K562 (cell line): ENCODE measurements around the gene ATP2A3. TPM values are rescaled to one million over a fixed set of nuclear protein-coding genes. Genes with fewer than 3 reads are reported as not detected.

Source experiments
- ATAC-seq: fragments of 200-7000 bp; cut with Tn5 transposase; 3 replicates; pipeline ENCODE4 v1.9.1; 2020; ENCODE audit warnings: moderate library complexity
- BruUV-seq: library from RNA; stranded (reverse); fragments of 400-500 nt; replicated peaks from 2 replicates; lab custom pipeline; 2021; lab: Mats Ljungman, UMichigan
- CTCF ChIA-PET: fragments of 300-600 bp; formaldehyde crosslinking; extraction: SDS; loops from one replicate; lab custom pipeline; 2021; ENCODE audit warnings: low intra/inter-chr PET ratio; lab: Yijun Ruan, JAX
- POLR2A ChIA-PET: fragments of 300-600, 350-650 bp; sonication (Branson Sonifier 250); formaldehyde crosslinking; extraction: SDS; loops from one replicate; lab custom pipeline; 2021; ENCODE audit warnings: antibody characterized with exemption, inconsistent platforms; lab: Yijun Ruan, JAX
- DNase-seq, 4 experiments: peaks; one replicate each; pipeline versions ENCODE4 v3.0.0 to v3.0.0-alpha.2; 2011 to 2018; ENCODE audit warnings: low spot score in 3 of 4, mixed read lengths in 3 of 4; ENCODE audit errors: extremely low read depth in 1 of 4
- FAIRE-seq: peaks from 2 replicates; lab custom pipeline; 2011; peaks lifted over from hg19 to GRCh38; lab: Jason Lieb, UNC
- H2AFZ ChIP-seq: 2 replicates; pipeline ENCODE4 v1.6.0; 2011; ENCODE audit warnings: low read depth, low read length, control low read depth, inconsistent platforms
- H3K27ac ChIP-seq: fragments of 200-600 bp; 3 replicates; pipeline ENCODE4 v1.8.0; 2011; ENCODE audit warnings: low read depth, mild to moderate bottlenecking, control low read depth, inconsistent platforms, low read length, moderate library complexity, mixed read lengths; ENCODE audit errors: extremely low read depth
- H3K27me3 ChIP-seq, 2 experiments: fragments of 300-600 bp in 1 of 2; 2 replicates in 1 of 2; 3 replicates in 1 of 2; pipeline versions ENCODE4 v1.6.0 to v1.8.0; 2011; ENCODE audit warnings: inconsistent platforms in 2 of 2, low read length in 2 of 2, mild to moderate bottlenecking in 1 of 2, mixed read lengths in 1 of 2, moderate library complexity in 1 of 2; ENCODE audit not compliant: control insufficient read depth in 2 of 2, insufficient read depth in 2 of 2
- H3K36me3 ChIP-seq: fragments of 300-600 bp; 3 replicates; pipeline ENCODE4 v1.8.0; 2011; ENCODE audit warnings: mild to moderate bottlenecking, low read length, inconsistent platforms; ENCODE audit not compliant: control insufficient read depth, insufficient read depth
- H3K4me1 ChIP-seq, 2 experiments: fragments of 200-600 bp in 1 of 2; replicated peaks in 1 of 2; 2 replicates in 1 of 2; 3 replicates in 1 of 2; pipeline versions ENCODE4 v1.5.1 to v1.8.0; 2011; ENCODE audit warnings: inconsistent platforms in 2 of 2, low read length in 2 of 2, mild to moderate bottlenecking in 1 of 2, mixed read lengths in 1 of 2, moderate library complexity in 1 of 2; ENCODE audit not compliant: control insufficient read depth in 2 of 2, insufficient read depth in 2 of 2
- H3K4me2 ChIP-seq: 2 replicates; pipeline ENCODE4 v1.6.1; 2011; ENCODE audit warnings: low read length, control low read depth, inconsistent platforms, mixed read lengths; ENCODE audit not compliant: insufficient read depth
- H3K4me3 ChIP-seq: fragments of 200-600 bp; sonication (generic), shearing (Covaris generic); 2 replicates; pipeline ENCODE4 v1.5.1; 2016; ENCODE audit warnings: control low read depth, inconsistent platforms
- H3K79me2 ChIP-seq: fragments of 200-600 bp; 3 replicates; pipeline ENCODE4 v1.8.0; 2011; ENCODE audit warnings: low read length, inconsistent platforms; ENCODE audit not compliant: control insufficient read depth, insufficient read depth
- H3K9ac ChIP-seq, 2 experiments: 2 replicates each; pipeline versions ENCODE4 v1.6.0 to v1.6.1; 2011; ENCODE audit warnings: low read depth in 2 of 2, low read length in 2 of 2, control low read depth in 1 of 2, inconsistent platforms in 1 of 2, mild to moderate bottlenecking in 1 of 2, mixed read lengths in 1 of 2; ENCODE audit not compliant: insufficient read depth in 1 of 2
- H3K9me1 ChIP-seq: one replicate; pipeline ENCODE4 v1.6.0; 2011; ENCODE audit warnings: inconsistent platforms, mild to moderate bottlenecking, low read length, moderate library complexity; ENCODE audit not compliant: control insufficient read depth, insufficient read depth
- H3K9me3 ChIP-seq: replicated peaks from 2 replicates; pipeline ENCODE4 v1.5.1; 2011; ENCODE audit warnings: low read depth, low read length, inconsistent platforms; ENCODE audit not compliant: control insufficient read depth, insufficient read depth
- H4K20me1 ChIP-seq: replicated peaks from 2 replicates; pipeline ENCODE4 v1.6.1; 2011; ENCODE audit warnings: low read length, inconsistent platforms, mixed read lengths; ENCODE audit not compliant: control insufficient read depth, insufficient read depth
- KAT8 ChIP-seq: fragments of 450-650 bp; IDR thresholded peaks from 2 replicates; pipeline ENCODE4 v1.6.1; 2016; ENCODE audit warnings: low read depth, mild to moderate bottlenecking
- NFIX ChIP-seq: fragments of 250-450 bp; sonication (Bioruptor Pico); IDR thresholded peaks from 2 replicates; pipeline ENCODE4 v1.4.0; 2020; ENCODE audit warnings: low read depth, mild to moderate bottlenecking, moderate library complexity
- POU5F1 ChIP-seq: fragments of 150-350 bp; IDR thresholded peaks from 2 replicates; pipeline ENCODE4 v1.6.1; 2014; ENCODE audit warnings: borderline replicate concordance, low read length, low read depth, mild to moderate bottlenecking; ENCODE audit not compliant: partially characterized antibody
- PYGO2 ChIP-seq: fragments of 450-650 bp; IDR thresholded peaks from 2 replicates; pipeline ENCODE4 v1.6.1; 2016; ENCODE audit warnings: mild to moderate bottlenecking, missing genetic modification characterization, moderate library complexity, missing compliant biosample characterization
- SPI1 ChIP-seq: IDR thresholded peaks from 2 replicates; pipeline ENCODE4 v1.6.1; 2011; ENCODE audit warnings: low read depth, low read length, control low read depth, borderline replicate concordance
- ZC3H4 ChIP-seq: sonication (generic); formaldehyde crosslinking; IDR thresholded peaks from 2 replicates; pipeline ENCODE4 v1.9.0; 2021; ENCODE audit warnings: missing genetic modification reagents, borderline replicate concordance
- ZNF431 ChIP-seq: sonication (generic); formaldehyde crosslinking; IDR thresholded peaks from 2 replicates; pipeline ENCODE4 v1.8.0; 2022; ENCODE audit warnings: mild to moderate bottlenecking, missing genetic modification reagents
- ZNF57 ChIP-seq: fragments of 450-650 bp; formaldehyde crosslinking; IDR thresholded peaks from 2 replicates; pipeline ENCODE4 v1.4.0; 2020; ENCODE audit warnings: mild to moderate bottlenecking, moderate library complexity
- WGBS: fragments of 100-300 bp; shearing (Covaris generic); methylation state at CpG from one replicate; pipeline ENCODE4 v1.1.6; 2016; ENCODE audit warnings: low coverage, mixed read lengths; ENCODE audit not compliant: insufficient coverage; ENCODE audit errors: missing lambda C conversion rate; 5-methylcytosine and 5-hydroxymethylcytosine counted together
- in situ Hi-C: fragments of 300-500 bp; cut with MboI; formaldehyde crosslinking; loops from 4 replicates; pipeline ENCODE4 v1.15.0; 2018; ENCODE audit warnings: inconsistent platforms, mixed read lengths
- intact Hi-C: fragments of 100-400 bp; cut with micrococcal nuclease; formaldehyde crosslinking; loops from 2 replicates; pipeline ENCODE4 v1.14.2; 2022
- polyA plus RNA-seq, 8 experiments: library from polyadenylated mRNA; depleted of rRNA in 4 of 8; stranded (reverse) in 5 of 8; unstranded in 3 of 8; fragments of >200 nt; fragmentation: Nextera tagmentation in 2 of 8; fragmentation: Illumina TruSeq in 1 of 8; extraction: Ambion mirVana in 2 of 8; extraction: Trizol in 1 of 8; gene quantifications; 2 replicates each; pipeline versions ENCODE4 v1.2.1 to v1.2.3, GENCODE V29; 2011 to 2014; ENCODE audit warnings: inconsistent platforms in 1 of 8, missing spikeins in 1 of 8
- total RNA-seq, 7 experiments: library from RNA; depleted of rRNA in 6 of 7; stranded (reverse); fragments of >200 nt in 6 of 7; fragmentation: Illumina TruSeq in 2 of 7; extraction: Trizol in 2 of 7; gene quantifications; 2 replicates each; pipeline versions ENCODE4 v1.2.1 to v1.2.3, GENCODE V29; 2011 to 2021; ENCODE audit warnings: low replicate concordance in 1 of 7

Gene ATP2A3
- total and polyA plus RNA-seq, 9 of the 15 experiments (the other 6 are each of a cell fraction or from before 2014, with no cell fraction given), result 0.65 to 103 (median 31.3) TPM

DNA sequence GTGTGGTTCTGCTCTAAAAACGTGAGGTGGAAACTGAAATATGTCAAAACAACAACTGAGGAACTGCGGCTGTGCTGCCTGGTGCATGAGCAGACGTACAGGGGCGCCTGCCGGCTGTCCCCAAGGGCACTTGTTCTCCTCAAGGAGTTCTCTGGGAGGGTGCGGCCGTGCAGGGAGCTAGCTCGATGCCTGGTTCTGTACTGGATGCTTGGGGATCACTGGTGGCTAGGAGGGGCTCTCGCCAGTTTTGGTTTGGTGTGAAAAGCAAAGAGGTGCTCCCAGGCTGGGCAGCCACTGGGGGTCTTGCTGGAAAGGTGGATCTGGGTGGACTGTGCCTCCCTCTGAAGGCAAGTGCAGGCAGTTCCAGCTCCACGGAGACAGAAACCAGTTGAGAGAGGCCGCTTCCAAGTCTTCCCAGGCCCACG, 41.9 kb upstream of the ATP2A3 start (continued):
- TF ChIP-seq PYGO2 (tag), result no peak
- TF ChIP-seq ZC3H4, result no peak
- no peak for TF ChIP-seq KAT8
- no peak for TF ChIP-seq ZNF431 (CRISPR knock-in tag)
- TF ChIP-seq ZNF57 (CRISPR knock-in tag), result no peak
- TF ChIP-seq NFIX (CRISPR knock-in tag), result no peak

DNA sequence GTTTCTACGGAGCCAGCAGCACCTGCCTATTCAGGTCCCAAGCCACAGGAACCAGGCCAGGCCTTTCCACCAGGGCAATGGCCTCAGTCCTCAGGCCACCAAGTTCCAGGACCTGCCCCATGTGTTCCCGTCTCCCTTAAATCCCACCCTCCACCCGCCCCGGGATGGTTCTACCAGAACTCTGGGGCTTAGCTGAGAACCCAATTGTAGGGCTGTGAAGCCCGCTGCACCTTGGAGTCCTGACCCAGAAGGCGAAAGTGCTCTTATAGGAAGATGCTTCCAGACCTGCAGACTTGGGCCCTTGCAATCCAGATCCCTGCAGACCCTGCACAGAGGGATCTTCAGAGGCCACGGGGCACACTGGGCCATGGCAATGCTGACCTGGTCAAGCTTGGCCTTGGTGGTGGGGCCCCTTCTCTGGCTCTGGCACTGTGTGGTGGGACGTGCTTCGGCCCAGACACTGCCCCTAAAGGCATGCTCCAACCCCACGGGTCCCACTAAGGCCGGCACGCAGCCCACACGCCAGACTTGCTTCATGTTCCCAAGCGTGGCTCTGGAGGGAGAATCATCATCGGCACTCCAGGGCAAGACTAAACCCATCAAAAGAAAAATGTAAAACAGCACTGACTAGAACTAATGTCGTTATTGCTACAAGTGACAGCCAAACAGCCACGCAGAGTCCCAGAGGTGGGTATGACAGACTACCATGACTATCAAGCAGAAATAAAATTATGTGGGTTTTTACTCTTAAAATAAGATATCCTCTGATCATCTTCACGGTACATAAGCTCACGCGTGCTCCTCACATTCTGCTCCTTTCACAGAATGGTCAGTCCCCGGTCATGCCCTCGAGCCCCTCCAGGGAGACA, 41.3 kb upstream of the ATP2A3 start:
- Histone ChIP-seq H3K27ac (no peak overlapping the region; the same call in 2 of the 3 replicates), H3K79me2 (no peaks in the 10 kb centered on the region)
- WGBS, result 83% methylated on average over 15 of the region's 22 CpGs
- BruUV-seq, result no TSS peak
- no peak for FAIRE-seq
- ChIA-PET CTCF (interaction anchor here (0.7 to 3.4 kb wide), 2 partner anchors 92 to 142 kb away, joined by 5 to 19 read pairs; no protein-coding TSS in a partner anchor), POLR2A (interaction anchor here (0.6 kb wide), 1 partner anchor 40 kb away, joined by 5 read pairs; no protein-coding TSS in a partner anchor)
- TF ChIP-seq POU5F1, result no peak
- TF ChIP-seq SPI1, result no peak
- TF ChIP-seq, all 486 proteins: peak for 0
- Histone ChIP-seq H3K9ac (peak overlapping the region in 1 of 2 experiments; percentile 88; a peak in 3 of 4 replicates), H3K4me2 (peak overlapping the region; percentile 56; the same call in 1 of the 2 replicates), H3K4me3 (no peak overlapping the region), H2AFZ (no peak overlapping the region), H4K20me1 (no peaks in the 10 kb centered on the region), H3K9me3 (no peaks in the 10 kb centered on the region), H3K27me3 (no peaks in the 10 kb centered on the region), H3K4me1 (peaks cover 43 to 54% of the 10 kb centered on the region in 2 experiments), H3K36me3 (peaks cover 35% of the 10 kb centered on the region; the same call in 2 of the 3 replicates), H3K9me1 (peaks cover 4% of the 10 kb centered on the region)
- in situ Hi-C loops (loop anchor here (10.0 kb wide), 1 partner anchor 91 kb away; the partner anchor contains the start of gene P2RX1), intact Hi-C loops (loop anchor here (2.0 to 10.0 kb wide), 3 partner anchors 71 to 161 kb away; partner anchors contain the start of gene NCBP3)
- ATAC-seq, result no peak
- no peak for DNase-seq
